Measurements from ENCODE around the gene ARHGEF26.

Gene ARHGEF26

DNA sequence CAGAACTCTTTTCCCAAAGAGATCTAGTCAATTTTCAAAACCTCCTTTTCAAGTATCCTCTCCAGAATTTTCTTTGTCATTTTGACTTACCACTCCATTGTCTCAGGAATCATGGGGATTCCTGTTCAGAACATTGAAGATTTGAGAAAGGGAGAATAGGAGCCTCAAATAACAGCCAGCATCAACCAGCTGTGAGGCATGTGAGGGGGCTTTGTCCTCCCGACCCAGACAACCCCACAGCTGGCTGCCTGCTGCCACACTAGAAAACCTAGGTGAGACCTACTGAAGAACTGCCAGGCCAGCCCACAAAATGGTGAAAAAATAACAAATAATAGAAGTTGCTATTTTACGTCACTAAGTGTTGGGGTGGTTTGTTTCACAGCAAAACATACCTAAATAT lies 5.9 kb upstream of the ARHGEF26 start:
- DNase-seq = no peak

DNA sequence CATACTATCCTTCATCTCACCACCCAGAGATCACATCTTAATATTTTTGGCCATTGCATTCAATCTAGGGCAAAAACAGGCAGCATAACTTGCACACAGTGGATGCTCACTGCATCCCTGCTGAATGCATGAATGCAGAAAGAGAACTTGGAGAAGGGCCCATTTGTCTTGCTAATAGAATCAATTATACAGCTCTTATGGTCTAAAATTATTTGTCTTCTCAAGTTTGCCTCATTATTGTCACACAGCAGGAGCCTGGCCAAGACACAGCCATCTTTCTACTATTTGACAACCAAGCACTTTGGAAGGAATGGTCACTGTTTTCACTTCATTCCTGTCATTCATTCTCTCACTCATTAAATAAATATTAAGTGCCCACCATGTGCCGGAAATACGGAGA lies 1.2 kb upstream of the ARHGEF26 start:
- DNase-seq = no peak

DNA sequence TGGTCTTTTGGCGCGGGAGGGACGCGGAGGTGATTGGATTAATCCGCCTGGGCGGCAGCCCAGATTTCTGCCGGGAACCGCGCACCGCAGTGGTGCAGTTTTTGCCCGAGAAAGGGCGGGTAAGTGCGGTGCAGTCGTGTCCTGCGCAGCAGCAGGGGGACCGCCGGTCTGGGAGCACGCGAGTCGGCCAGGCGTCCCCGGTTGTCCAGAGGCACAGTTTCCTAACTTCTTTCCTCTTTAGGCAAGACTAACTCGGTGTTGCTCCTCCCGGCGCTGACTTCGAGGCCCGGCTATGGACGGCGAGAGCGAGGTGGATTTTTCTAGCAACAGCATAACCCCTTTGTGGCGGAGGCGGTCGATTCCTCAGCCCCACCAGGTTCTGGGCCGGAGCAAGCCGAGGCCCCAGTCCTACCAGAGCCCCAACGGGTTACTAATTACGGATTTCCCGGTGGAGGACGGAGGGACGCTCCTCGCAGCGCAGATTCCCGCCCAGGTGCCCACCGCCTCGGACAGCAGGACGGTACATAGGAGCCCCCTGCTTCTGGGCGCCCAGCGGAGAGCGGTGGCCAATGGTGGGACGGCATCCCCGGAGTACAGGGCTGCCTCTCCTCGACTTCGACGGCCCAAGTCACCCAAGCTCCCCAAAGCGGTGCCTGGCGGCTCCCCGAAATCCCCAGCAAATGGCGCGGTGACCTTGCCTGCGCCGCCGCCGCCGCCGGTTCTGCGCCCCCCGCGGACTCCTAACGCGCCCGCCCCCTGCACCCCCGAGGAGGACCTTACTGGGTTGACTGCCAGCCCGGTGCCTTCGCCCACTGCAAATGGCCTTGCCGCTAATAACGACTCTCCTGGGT lies 736 bp downstream of the ARHGEF26 start:
- no peak for DNase-seq

DNA sequence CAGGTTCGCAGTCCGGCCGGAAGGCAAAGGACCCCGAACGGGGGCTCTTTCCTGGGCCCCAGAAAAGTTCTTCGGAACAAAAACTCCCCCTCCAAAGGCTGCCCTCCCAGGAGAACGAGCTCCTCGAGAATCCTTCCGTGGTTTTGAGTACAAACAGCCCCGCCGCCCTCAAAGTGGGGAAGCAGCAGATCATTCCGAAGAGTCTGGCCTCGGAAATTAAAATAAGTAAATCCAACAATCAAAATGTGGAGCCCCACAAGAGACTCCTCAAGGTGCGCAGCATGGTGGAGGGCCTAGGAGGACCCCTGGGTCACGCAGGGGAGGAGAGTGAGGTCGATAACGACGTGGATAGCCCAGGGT lies 1.3 kb downstream of the ARHGEF26 start:
- no peak for DNase-seq

DNA sequence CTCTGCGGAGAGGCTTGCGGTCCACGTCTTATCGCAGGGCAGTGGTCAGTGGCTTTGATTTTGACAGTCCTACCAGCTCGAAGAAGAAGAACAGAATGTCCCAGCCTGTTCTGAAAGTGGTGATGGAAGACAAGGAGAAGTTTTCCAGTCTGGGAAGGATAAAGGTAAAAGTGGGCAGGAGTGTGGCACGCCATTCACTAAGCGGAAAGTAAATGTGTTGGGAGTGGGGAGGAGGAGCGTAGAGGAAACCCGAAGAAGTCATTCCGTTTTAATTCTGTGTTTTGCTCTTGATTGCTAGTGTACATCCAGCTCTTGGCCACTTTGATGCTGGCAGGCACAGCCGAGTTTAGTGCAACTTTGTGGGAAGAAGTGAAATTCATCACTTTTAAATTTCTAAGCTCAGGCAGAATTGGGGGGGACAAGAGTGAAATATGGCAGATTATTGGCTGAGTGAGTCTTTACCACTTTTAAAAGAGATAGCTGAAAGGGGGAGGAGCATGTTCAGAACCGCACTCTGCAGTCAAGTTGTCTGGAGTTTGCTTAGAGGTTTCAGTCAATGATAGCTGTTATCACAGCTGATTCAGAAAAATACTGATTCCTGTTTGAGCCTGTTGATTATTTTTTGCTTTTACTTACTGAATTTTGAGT lies 1.8 kb downstream of the ARHGEF26 start:
- DNase-seq = no peak

DNA sequence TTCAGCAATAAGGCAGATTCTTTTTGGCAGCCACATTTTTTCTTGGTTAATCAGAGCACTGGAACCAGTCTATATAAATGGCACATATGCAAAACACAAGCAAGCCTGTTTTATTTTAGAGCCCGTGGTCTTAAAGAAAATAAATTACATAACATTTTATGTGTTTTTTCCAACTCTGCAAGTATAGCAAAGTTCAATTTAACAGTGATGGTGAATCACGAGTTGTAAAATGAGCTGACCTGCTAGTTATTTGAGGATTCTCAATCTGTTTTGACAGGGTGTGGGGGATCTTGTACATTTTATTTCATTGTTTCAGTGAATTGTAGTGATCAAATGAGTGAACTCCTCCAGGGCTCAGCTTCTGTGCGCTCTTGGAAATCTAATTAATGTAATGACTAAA lies 2.7 kb downstream of the ARHGEF26 start:
- DNase-seq = no peak

DNA sequence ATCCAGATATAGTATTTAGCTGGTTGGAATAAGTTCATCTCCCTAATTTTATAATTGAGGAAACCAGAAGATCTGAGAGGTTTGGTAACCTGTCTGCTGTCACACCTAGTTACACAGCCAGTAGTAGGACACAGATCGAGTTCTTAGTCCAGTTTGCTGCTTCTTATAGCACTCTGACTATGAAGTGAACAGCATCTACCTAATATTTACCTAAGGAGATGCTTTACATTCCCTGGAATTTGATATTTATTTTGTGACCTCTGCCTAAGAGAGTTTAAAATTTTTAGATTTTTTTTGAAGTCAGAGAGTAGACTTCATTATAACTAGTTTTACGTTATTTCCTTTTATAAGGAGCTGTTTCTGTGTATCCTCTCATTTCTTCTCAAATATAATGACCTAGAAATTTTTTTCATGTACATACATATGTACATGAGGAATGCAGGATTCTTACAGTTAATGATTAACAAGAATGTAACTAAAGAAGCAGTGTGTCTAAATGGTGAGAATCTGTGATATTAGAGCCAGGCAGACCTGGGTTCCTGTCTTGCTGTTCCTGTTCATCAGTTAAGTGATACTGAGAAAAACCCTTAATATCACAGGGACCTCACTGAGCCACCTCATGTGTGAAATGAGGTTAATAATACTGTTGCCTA lies 4.3 kb downstream of the ARHGEF26 start:
- no peak for DNase-seq

DNA sequence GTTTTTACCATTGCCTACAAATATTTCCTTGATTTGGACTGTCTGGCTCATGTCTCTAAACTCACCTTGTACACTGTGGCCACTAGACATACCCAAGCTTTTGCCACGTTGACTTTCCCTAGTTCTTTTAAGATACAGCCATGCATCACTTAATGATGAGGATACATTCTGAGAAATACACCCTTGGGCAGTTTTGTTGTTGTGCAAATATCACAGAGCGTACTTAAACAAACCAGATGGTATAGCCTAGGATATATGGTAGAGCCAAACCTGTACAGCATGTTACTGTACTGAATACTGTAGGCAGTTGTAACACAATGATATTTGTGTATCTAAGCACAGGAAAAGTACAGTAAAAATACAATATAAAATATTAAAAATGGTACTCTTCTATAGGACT lies 5.5 kb downstream of the ARHGEF26 start:
- DNase-seq = no peak

DNA sequence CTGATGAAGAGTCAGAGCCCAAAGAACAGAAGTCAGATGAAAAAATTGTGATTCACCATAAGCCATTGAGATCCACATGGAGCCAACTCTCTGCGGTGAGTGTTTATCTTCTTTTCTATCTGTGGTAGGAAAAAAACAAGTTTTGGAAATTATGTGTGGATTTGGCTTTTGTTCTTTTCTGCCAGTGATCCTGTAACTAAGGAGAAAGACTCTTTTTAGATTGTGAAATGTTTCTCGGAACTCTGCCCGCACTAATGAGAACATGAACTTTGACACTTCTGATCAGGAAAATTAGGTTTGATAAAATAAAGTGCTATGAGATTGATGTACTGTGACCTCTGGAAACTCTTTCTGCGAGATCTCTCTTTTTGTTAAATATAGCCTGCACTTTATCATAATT lies 8.4 kb downstream of the ARHGEF26 start:
- DNase-seq = no peak

DNA sequence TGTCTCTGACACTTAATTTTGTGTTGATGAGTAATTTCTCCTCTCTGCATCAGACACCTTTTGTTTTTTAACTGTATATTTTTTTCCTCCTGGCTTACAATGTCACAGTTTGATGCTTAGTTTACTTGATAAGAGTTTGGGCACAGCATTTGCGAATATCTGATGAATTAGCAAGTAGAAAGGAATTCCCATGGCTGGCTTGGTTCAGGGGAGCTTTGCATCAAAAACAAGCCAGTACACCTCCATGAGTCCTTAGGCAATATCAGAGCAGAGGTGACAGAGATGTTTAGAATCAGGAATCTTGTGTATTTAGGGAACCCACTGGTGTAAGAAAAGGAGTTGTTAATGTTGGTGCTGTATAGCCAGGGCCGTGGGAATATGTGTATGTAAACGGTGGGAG lies 9.3 kb downstream of the ARHGEF26 start:
- no peak for DNase-seq

DNA sequence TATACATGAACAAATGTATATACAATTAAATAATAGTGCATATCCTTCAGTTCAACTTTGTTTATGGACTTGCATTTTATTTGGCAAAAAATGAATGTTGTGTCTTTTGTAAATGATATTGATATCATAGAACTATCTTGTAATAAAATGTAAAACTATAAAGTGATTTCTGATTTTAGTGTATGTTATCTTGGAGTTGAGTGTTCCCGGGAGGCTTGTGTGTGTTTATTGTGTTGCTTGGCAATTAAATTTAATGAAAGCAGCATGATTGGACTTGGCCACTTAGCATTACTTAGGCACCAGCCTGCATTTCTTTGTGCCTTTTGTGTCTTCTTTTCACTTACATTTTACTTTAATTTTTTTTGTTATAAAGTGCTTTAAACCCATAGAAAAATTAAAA lies 10.6 kb downstream of the ARHGEF26 start:
- DNase-seq = no peak

DNA sequence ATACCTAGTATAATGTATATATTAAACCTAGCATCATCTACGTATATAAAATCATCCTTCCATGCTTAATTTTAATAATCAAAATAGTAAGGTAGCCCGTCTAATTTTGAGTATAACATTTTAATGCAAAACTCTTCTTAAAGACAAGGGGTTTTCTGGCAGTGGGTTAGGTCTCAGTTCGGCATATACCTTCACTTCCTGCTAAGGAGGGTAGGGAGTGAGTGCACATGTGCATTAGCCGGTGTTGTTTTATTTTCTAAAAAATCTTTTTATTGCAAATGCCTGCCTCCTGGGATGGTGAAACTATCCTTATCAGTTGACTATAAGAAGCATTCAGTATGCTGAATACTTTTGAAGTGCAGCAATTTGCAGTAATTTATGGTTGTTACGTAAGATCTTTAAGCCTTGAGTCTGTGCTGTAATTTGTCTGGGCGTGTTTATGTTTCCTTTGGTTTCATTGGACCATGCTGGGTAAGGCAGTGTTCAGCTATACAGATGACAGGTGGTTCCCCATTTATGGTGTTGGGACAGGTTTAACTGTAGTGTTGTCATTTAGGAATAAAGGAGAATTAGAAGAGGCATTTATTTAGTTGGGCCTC lies 11.7 kb downstream of the ARHGEF26 start:
- DNase-seq = peak; percentile 4

DNA sequence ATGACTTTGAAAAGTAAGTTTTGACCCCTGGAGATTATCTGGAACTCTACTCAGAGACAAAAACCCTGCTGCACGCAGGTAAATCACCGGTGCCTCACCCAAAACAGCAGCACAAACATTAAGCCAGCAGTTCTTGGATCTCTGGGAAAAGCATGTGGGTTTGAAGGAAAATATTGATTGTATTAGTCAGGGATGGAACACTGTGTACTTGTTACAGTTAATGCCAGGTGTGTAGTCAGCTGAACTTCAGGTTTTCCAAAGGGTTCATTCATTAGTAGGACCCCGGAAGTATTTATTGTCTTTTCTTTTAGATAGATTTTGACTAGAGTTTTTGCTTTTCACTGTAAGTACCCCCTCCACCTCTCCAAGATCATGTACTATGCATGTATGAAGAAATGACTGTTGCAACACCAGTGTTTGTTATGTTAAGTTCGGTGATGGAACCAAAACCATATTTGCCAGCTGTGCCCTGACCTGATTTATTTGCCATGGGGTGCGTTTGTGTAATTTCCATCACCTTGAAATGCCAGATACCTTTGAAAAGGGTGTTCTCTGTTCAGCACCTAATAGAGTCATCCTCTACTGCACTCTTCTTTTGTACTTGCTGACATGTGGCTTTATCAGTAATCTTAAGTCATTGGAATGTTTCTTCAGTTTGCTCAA lies 14.5 kb downstream of the ARHGEF26 start:
- DNase-seq = no peak

DNA sequence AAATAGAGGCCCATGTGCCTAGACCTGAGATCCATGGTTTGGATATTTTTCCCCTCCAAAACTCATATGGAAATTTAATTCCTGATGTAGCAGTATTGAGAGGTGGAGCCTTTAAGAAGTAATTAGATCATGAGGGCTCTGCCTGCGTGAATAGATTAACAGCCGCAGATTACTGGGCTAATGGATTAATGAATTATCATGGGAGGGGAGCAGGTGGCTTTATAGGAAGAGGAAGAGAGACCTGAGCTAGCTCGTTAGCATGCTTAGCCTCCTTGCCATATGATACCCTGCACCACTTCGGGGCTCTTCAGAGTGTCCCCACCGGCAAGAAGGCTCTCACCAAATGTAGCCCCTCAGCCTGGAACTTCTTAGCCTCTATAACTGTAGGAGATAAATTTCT lies 15.8 kb downstream of the ARHGEF26 start:
- DNase-seq = no peak

DNA sequence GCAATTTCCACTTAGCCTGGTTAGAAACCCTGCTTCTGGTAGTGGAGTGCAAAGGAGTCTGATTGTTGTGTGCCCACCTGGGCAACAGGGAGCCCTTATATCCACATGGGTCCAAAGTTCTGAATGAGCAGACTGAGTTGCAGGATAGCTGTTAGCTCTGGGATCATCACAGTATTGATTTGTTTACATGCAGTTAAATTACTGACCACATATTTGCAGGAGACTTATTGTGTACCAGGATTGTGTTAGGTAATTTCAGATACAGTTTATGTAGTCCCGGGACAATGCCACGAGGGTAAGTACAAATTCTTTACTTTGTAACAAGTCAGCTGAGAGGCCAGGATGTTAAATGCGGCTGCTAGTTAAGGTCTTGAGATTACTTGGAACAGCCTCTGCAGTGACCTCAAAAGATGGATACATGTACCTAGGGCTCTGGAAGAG lies 18.8 kb downstream of the ARHGEF26 start:
- DNase-seq = no peak

DNA sequence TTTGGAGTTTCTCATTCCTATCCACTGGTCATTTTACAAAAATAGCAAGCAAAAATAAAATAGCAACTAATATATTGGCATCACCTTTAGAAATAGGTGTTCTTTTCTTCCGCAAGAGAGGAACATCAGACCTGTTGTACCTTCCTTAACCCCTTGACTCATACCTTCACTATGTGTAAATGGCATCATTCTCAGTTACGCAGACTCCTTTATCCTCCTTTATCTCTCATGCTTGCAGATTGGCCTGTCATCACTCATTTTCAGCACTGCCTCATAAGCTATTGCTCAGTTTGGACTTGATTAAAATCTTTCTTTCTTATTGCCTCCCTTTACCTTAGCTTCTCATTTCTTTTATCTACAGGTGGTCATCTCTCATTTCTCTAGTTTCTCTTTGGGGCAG lies 21.4 kb downstream of the ARHGEF26 start:
- no peak for DNase-seq

DNA sequence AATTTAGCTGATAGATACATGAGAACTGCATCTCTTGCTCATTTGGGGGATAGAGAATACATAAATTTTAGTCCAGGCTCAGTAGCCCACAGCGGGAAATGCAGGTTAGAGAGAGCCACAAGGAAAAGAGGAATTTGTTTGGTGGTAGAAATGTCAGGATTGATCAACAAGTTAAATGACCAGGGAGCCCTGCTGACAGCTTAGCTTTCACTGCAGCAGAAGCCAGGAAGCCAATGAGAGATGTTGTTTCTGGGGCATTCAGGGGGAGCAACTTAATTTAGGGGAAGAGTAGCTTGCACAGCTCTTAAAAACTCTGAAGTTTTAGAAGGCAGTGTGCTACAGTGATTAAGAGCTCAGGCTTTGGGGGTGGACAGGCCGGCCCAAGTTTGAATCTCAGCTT lies 22.7 kb downstream of the ARHGEF26 start:
- DNase-seq = no peak

DNA sequence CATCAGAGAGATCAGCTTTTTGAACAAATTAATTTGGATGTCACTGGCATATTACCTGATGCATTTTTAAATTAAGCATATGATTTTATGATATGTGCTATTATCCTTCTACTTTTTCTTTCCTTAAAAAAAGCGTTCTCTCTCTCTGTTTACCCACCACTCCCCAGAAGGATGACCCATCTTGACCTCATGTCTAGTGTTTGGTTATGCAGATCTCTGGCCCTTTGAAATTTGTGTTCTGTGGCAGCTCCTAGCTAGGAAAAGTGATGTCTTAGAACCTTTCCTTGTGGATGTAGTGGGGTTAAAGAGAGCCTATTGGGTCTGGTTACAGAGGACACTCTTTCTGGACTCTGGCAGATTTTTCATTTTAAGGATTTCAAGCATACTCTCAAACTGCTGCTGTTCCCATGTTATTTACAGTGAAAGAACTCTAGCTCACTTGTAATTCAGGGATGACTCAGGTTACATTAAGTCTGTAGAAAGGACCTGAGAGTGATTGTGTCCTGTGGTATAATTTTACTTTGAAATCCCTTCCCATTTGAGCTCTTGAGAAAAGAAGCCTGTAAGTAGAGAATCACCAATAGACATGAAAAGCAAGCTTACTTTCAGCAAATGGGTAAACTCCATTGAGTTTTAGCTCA lies 23.8 kb downstream of the ARHGEF26 start:
- DNase-seq = no peak

DNA sequence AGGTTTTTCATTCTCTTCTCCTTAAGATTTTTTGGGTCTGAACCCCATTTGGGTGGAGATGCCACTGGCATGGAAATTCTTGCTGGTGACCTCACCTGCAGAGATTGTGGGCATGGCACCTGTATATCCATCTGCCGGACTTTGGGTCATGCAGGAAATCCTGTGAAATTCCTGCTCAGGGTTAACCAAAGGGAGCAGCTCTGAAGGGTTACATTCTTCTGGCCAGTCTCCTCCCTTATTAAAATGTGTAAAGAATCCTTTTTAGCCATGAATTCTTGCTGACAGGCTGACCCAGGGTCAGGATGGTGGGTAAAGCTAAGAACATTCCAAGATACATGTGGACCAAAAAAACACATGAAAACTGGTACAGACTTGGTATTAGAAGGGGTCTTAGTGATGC lies 27.4 kb downstream of the ARHGEF26 start:
- DNase-seq = no peak

DNA sequence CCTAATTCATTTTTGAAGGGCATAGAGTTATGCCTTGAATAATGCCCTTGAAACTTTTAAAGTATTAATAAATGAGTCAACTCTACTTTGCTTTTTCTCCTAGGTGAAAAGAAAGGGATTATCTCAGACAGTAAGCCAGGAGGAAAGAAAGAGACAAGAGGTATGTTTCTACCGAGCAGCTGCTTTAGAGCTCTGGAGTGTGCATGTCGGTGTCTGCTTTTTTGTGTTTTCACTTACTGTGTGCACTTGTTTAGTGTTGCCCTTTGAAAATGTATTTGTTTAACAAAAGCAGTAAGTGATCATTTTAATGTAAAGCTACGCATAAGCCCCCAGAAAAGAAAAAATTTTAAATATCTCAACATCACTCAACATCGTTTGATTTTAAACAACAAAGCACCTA lies 28.1 kb downstream of the ARHGEF26 start:
- DNase-seq = no peak

DNA sequence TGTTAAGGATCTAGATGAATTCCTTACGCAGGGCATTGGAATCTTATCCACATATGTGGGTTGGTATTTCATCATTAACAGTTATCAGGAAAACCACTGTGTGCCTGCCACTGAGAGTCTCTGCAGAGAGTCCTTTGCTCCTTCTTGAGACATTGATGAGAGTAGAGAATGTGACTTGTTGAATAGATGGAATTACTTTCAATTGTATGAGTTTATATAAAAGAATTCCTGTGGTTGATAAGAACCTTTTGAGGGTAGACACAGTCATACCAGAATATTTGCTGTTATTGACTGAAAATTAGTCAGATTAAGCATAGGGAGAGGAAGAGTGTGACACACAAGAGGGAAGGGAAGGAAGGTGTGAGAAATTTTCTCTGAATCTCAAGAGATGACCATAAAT lies 30.8 kb downstream of the ARHGEF26 start:
- no peak for DNase-seq

DNA sequence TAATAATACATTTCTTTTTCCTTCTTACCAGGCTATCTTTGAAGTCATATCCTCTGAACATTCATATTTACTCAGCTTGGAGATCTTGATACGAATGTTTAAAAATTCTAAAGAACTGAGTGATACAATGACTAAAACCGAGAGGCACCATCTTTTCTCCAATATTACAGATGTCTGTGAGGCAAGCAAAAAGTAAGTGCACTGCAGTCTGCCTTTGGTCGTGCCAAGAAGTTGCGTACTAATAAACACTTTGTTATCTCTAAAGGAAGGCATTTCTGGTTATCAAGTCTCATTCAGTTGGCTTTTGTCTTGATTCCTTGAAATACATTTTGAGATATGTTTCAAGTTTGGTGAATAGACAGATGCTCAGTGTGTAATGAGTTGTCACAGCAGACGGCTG lies 31.6 kb downstream of the ARHGEF26 start:
- DNase-seq = no peak

DNA sequence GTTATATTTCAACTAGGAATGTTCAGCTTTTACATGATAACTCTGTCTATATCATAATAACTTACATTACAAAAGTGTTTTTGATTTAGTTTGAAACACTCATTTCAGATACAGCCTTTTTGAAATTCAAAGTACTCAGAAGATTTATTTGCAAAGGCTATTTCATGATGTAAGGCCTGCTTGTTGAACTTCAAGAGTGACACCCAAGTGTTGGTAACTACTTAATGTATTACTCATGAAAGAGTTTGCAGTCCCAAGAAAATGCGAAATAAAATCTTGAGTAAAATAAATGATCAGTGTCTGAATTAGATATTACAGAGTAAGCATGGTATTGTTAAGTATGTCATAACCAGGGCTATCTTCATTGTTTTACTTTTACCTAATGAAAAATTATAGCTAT lies 35.3 kb downstream of the ARHGEF26 start:
- no peak for DNase-seq

Data from OCI-M1 (cell line).